Liver (tissue), 9 donors: ENCODE results near the gene PARP12. TPM values are rescaled to one million over a fixed set of nuclear protein-coding genes. Genes with fewer than 3 reads are reported as not detected.

ENCODE experiments used
- DNase-seq: peaks from one replicate; pipeline ENCODE4 v3.0.0-alpha.2; 2017; ENCODE audit warnings: low spot score
- H3K27ac ChIP-seq, 2 donors: one replicate each; pipeline ENCODE4 v1.7.0; 2013; ENCODE audit warnings: inconsistent platforms in 2 of 2, low read length in 2 of 2, control low read depth in 1 of 2, low read depth in 1 of 2, mild to moderate bottlenecking in 1 of 2
- H3K27me3 ChIP-seq, 4 donors: one replicate each; pipeline versions ENCODE4 v1.6.1 to v1.7.0; 2013; ENCODE audit warnings: low read length in 3 of 4, inconsistent platforms in 1 of 4, mild to moderate bottlenecking in 1 of 4, moderate library complexity in 1 of 4; ENCODE audit not compliant: control insufficient read depth in 4 of 4, insufficient read depth in 4 of 4
- H3K36me3 ChIP-seq, 4 donors: one replicate each; pipeline versions ENCODE4 v1.6.1 to v1.7.0; 2013; ENCODE audit warnings: low read length in 3 of 4, mild to moderate bottlenecking in 3 of 4, low read depth in 1 of 4, moderate library complexity in 1 of 4; ENCODE audit not compliant: control insufficient read depth in 4 of 4, insufficient read depth in 3 of 4
- H3K4me1 ChIP-seq, 4 donors: one replicate each; pipeline versions ENCODE4 v1.6.1 to v1.7.0; 2013; ENCODE audit warnings: low read length in 3 of 4, mild to moderate bottlenecking in 3 of 4, moderate library complexity in 1 of 4; ENCODE audit not compliant: control insufficient read depth in 4 of 4, insufficient read depth in 4 of 4
- H3K4me3 ChIP-seq, 3 donors: one replicate each; pipeline versions ENCODE4 v1.6.1 to v1.7.0; 2013; ENCODE audit warnings: low read length in 3 of 3, control low read depth in 1 of 3, low read depth in 1 of 3, mild to moderate bottlenecking in 1 of 3
- H3K9ac ChIP-seq, 2 donors: one replicate each; pipeline ENCODE4 v1.7.0; 2013; ENCODE audit warnings: low read length in 2 of 2, mild to moderate bottlenecking in 2 of 2, moderate library complexity in 2 of 2, control low read depth in 1 of 2, low read depth in 1 of 2
- H3K9me3 ChIP-seq, 4 donors: one replicate each; pipeline versions ENCODE4 v1.6.1 to v1.7.0; 2013; ENCODE audit warnings: low read length in 3 of 4; ENCODE audit not compliant: control insufficient read depth in 4 of 4
- CTCF ChIP-seq: fragments of 150-350 bp; IDR thresholded peaks from 2 replicates; pipeline ENCODE4 v1.5.1; 2017; ENCODE audit warnings: improper control_type of control experiment, low read depth, low read length; ENCODE audit not compliant: missing input control
- EGR1 ChIP-seq, 2 donors: IDR thresholded peaks; 2 replicates each; pipeline ENCODE4 v1.6.1; 2016 to 2018; ENCODE audit warnings: antibody characterized with exemption in 2 of 2, low read depth in 2 of 2
- FOXA1 ChIP-seq: IDR thresholded peaks from 2 replicates; pipeline ENCODE4 v1.6.1; 2016; ENCODE audit warnings: antibody characterized with exemption
- FOXA2 ChIP-seq: IDR thresholded peaks from 2 replicates; pipeline ENCODE4 v1.6.1; 2016; ENCODE audit warnings: antibody characterized with exemption
- GABPA ChIP-seq, 2 donors: IDR thresholded peaks in 1 of 2; conservative IDR thresholded peaks in 1 of 2; 2 replicates each; pipeline ENCODE4 v1.6.1; 2016; ENCODE audit warnings: antibody characterized with exemption in 2 of 2, mild to moderate bottlenecking in 1 of 2, moderate library complexity in 1 of 2
- HNF4G ChIP-seq: IDR thresholded peaks from 2 replicates; pipeline ENCODE4 v1.6.1; 2016; ENCODE audit warnings: antibody characterized with exemption
- JUND ChIP-seq, 2 donors: IDR thresholded peaks; 2 replicates each; pipeline ENCODE4 v1.6.1; 2016; ENCODE audit warnings: antibody characterized with exemption in 2 of 2
- MAX ChIP-seq: IDR thresholded peaks from 2 replicates; pipeline ENCODE4 v1.6.1; 2016; ENCODE audit warnings: antibody characterized with exemption
- NR2F2 ChIP-seq: IDR thresholded peaks from 2 replicates; pipeline ENCODE4 v1.6.1; 2016; ENCODE audit warnings: antibody characterized with exemption
- RAD21 ChIP-seq, 2 donors: IDR thresholded peaks; 2 replicates each; pipeline ENCODE4 v1.6.1; 2016; ENCODE audit warnings: antibody characterized with exemption in 2 of 2, mild to moderate bottlenecking in 2 of 2
- SP1 ChIP-seq: IDR thresholded peaks from 2 replicates; pipeline ENCODE4 v1.6.1; 2018; ENCODE audit warnings: antibody characterized with exemption, mild to moderate bottlenecking
- TAF1 ChIP-seq: conservative IDR thresholded peaks from 2 replicates; pipeline ENCODE4 v1.6.1; 2016; ENCODE audit warnings: antibody characterized with exemption, mild to moderate bottlenecking
- YY1 ChIP-seq: IDR thresholded peaks from 2 replicates; pipeline ENCODE4 v1.6.1; 2016; ENCODE audit warnings: antibody characterized with exemption, mild to moderate bottlenecking
- WGBS: extraction: QIAGEN DNeasy Blood & Tissue Kit; methylation state at CpG from one replicate; pipeline ENCODE4 v1.1.7; 2013; 5-methylcytosine and 5-hydroxymethylcytosine counted together
- polyA plus RNA-seq, 2 donors: library from polyadenylated mRNA; stranded (reverse) in 1 of 2; unstranded in 1 of 2; fragments of 200-250 nt in 1 of 2; fragments of >200 nt in 1 of 2; fragmentation: Nextera tagmentation in 1 of 2; extraction: Ambion mirVana in 1 of 2; gene quantifications; one replicate each; pipeline versions ENCODE4 v1.2.1 to v1.2.3, GENCODE V29; 2013 to 2015
- total RNA-seq, 2 donors: library from RNA; depleted of rRNA; stranded (reverse); fragments of >200 nt; gene quantifications; one replicate each; pipeline ENCODE4 v1.2.3, GENCODE V29; 2014
- TF ChIP-seq, protein P1 (sequence below): IDR thresholded peaks from 2 replicates; pipeline ENCODE4 v1.6.1; 2016; ENCODE audit warnings: antibody characterized with exemption
- TF ChIP-seq, protein P2 (sequence below): IDR thresholded peaks from 2 replicates; pipeline ENCODE4 v1.6.1; 2016; ENCODE audit warnings: antibody characterized with exemption
- TF ChIP-seq, protein P3 (sequence below): IDR thresholded peaks from 2 replicates; pipeline ENCODE4 v1.6.1; 2016; ENCODE audit warnings: antibody characterized with exemption, mild to moderate bottlenecking
- donor health status: healthy.
- donor health status: healthy.
- donor health status: healthy.
- donor health status: healthy.
- donor health status: healthy.

PARP12 gene
- total and polyA plus RNA-seq, 4 donors: 13.3 to 32.7 (median 19.8) TPM

GRCh38 chr7:140084142-140084655 lies 21.4 kb upstream of the PARP12 start:
- no peaks in the 10 kb centered on the region for H3K4me1 ChIP-seq

GRCh38 chr7:140082770-140083169 lies 20.0 kb upstream of the PARP12 start:
- Histone ChIP-seq H3K4me1 (no peaks in the 10 kb centered on the region), H3K4me3 (no peak overlapping the region), H3K36me3 (peaks cover 0 to 2% (median 0%) of the 10 kb centered on the region in 4 donors), H3K27me3 (no peaks in the 10 kb centered on the region), H3K9ac (no peak overlapping the region), H3K27ac (no peak overlapping the region), H3K9me3 (no peaks in the 10 kb centered on the region)
- TF ChIP-seq RAD21 (IDR thresholded peaks at IDR 0.05) (no peak), MAX (no peak), NR2F2 (no peak), CTCF (no peak), FOXA2 (no peak), SP1 (no peak), YY1 (no peak), JUND (IDR thresholded peaks at IDR 0.05) (no peak)
- TF ChIP-seq, protein P1, sequence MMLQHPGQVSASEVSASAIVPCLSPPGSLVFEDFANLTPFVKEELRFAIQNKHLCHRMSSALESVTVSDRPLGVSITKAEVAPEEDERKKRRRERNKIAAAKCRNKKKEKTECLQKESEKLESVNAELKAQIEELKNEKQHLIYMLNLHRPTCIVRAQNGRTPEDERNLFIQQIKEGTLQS: no peak
- TF ChIP-seq, protein P2, sequence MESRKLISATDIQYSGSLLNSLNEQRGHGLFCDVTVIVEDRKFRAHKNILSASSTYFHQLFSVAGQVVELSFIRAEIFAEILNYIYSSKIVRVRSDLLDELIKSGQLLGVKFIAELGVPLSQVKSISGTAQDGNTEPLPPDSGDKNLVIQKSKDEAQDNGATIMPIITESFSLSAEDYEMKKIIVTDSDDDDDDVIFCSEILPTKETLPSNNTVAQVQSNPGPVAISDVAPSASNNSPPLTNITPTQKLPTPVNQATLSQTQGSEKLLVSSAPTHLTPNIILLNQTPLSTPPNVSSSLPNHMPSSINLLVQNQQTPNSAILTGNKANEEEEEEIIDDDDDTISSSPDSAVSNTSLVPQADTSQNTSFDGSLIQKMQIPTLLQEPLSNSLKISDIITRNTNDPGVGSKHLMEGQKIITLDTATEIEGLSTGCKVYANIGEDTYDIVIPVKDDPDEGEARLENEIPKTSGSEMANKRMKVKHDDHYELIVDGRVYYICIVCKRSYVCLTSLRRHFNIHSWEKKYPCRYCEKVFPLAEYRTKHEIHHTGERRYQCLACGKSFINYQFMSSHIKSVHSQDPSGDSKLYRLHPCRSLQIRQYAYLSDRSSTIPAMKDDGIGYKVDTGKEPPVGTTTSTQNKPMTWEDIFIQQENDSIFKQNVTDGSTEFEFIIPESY: no peak
- peak; percentile 52 for DNase-seq
- WGBS: 85% methylated on average over 7 of the region's 7 CpGs

More at GRCh38 chr7:140084142-140084655, 21.4 kb upstream of the PARP12 start:
- Histone ChIP-seq H3K36me3 (peaks cover 0 to 2% (median 0%) of the 10 kb centered on the region in 4 donors), H3K27ac (no peak overlapping the region), H3K27me3 (no peaks in the 10 kb centered on the region), H3K9ac (no peak overlapping the region), H3K9me3 (no peaks in the 10 kb centered on the region), H3K4me3 (no peak overlapping the region)
- no peak for DNase-seq
- TF ChIP-seq FOXA1 (no peak), MAX (no peak), EGR1 (IDR thresholded peaks at IDR 0.05; ENCODE audit: low read depth in 2 of 2) (no peak), RAD21 (IDR thresholded peaks at IDR 0.05) (no peak), TAF1 (no peak), SP1 (no peak), JUND (IDR thresholded peaks at IDR 0.05) (no peak), GABPA (IDR thresholded peaks at IDR 0.05 in 1 of 2, conservative IDR thresholded peaks at IDR 0.05 in 1 of 2) (no peak), NR2F2 (no peak), HNF4G (no peak)
- TF ChIP-seq, protein P3, sequence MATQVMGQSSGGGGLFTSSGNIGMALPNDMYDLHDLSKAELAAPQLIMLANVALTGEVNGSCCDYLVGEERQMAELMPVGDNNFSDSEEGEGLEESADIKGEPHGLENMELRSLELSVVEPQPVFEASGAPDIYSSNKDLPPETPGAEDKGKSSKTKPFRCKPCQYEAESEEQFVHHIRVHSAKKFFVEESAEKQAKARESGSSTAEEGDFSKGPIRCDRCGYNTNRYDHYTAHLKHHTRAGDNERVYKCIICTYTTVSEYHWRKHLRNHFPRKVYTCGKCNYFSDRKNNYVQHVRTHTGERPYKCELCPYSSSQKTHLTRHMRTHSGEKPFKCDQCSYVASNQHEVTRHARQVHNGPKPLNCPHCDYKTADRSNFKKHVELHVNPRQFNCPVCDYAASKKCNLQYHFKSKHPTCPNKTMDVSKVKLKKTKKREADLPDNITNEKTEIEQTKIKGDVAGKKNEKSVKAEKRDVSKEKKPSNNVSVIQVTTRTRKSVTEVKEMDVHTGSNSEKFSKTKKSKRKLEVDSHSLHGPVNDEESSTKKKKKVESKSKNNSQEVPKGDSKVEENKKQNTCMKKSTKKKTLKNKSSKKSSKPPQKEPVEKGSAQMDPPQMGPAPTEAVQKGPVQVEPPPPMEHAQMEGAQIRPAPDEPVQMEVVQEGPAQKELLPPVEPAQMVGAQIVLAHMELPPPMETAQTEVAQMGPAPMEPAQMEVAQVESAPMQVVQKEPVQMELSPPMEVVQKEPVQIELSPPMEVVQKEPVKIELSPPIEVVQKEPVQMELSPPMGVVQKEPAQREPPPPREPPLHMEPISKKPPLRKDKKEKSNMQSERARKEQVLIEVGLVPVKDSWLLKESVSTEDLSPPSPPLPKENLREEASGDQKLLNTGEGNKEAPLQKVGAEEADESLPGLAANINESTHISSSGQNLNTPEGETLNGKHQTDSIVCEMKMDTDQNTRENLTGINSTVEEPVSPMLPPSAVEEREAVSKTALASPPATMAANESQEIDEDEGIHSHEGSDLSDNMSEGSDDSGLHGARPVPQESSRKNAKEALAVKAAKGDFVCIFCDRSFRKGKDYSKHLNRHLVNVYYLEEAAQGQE: no peak
- WGBS: 93% methylated on average over 4 of the region's 4 CpGs
